DND-41 (cell line): Measurements from ENCODE around the gene NHEJ1.

Source experiments
- EZH2 ChIP-seq: IDR thresholded peaks from 3 replicates; pipeline ENCODE4 v1.6.1; 2012; ENCODE audit warnings: borderline replicate concordance, low read depth, mild to moderate bottlenecking, moderate library complexity, low read length, inconsistent platforms; ENCODE audit not compliant: severe bottlenecking
- TF ChIP-seq, protein P1 (sequence below): IDR thresholded peaks from 2 replicates; pipeline ENCODE4 v1.5.1; 2012; ENCODE audit warnings: borderline replicate concordance, low read length, moderate library complexity, mild to moderate bottlenecking; ENCODE audit not compliant: poor library complexity, severe bottlenecking; ENCODE audit errors: extremely low read depth

DNA sequence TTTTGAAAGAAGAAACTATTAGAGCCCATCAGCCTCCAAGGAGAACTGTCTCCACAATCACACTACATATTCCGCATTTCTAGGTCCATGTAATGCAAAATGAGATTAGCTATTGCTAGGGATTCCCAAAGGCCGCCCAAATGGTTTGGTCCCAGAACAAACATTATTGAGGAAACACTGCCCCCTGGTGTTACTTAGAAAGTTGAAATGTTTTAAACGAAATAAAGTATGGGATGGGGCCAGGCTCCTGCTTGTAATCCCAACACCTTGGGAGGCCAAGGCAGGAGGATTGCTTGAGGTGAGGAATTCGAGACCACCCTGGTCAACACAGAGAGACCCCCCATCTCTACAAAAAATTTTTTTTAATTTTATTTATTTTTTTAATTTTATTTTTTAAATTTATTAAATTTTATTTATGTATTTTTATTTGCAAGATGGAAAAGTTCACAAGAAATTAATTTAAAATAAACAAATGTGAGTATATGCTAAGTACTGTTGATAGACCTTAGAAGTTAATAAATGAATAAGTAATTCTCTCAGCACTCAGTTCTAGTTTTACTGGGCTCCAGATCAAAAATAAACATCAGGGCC is 5.5 kb downstream of the NHEJ1 start:
- TF ChIP-seq, protein P1, sequence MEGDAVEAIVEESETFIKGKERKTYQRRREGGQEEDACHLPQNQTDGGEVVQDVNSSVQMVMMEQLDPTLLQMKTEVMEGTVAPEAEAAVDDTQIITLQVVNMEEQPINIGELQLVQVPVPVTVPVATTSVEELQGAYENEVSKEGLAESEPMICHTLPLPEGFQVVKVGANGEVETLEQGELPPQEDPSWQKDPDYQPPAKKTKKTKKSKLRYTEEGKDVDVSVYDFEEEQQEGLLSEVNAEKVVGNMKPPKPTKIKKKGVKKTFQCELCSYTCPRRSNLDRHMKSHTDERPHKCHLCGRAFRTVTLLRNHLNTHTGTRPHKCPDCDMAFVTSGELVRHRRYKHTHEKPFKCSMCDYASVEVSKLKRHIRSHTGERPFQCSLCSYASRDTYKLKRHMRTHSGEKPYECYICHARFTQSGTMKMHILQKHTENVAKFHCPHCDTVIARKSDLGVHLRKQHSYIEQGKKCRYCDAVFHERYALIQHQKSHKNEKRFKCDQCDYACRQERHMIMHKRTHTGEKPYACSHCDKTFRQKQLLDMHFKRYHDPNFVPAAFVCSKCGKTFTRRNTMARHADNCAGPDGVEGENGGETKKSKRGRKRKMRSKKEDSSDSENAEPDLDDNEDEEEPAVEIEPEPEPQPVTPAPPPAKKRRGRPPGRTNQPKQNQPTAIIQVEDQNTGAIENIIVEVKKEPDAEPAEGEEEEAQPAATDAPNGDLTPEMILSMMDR: peak; percentile 71
- TF ChIP-seq EZH2: no peak
